B cell (primary cell): ENCODE measurements around the gene PIGA. TPM values are rescaled to one million over a fixed set of nuclear protein-coding genes. Genes with fewer than 3 reads are reported as not detected.

Experiments
- ATAC-seq: fragments of 200-7000 bp; cut with Tn5 transposase; one replicate; pipeline ENCODE4 v1.10.0; 2021; ENCODE audit warnings: low read depth, mild to moderate bottlenecking, moderate number of reproducible peaks, moderate library complexity
- CTCF ChIA-PET: fragments of 350-600 bp; sonication (Branson Sonifier 250); formaldehyde crosslinking; loops from one replicate; lab custom pipeline; 2021; ENCODE audit warnings: antibody characterized with exemption, inconsistent platforms; lab: Charles Lee
- POLR2A ChIA-PET: fragments of 350-600 bp; sonication (Branson Sonifier 250); formaldehyde crosslinking; loops from one replicate; lab custom pipeline; 2021; ENCODE audit warnings: antibody characterized with exemption; lab: Charles Lee
- DNase-seq: peaks from one replicate; pipeline ENCODE4 v3.0.0; 2013
- H2AFZ ChIP-seq: 2 replicates; pipeline ENCODE4 v1.6.1; 2012; ENCODE audit warnings: mild to moderate bottlenecking, low read depth, low read length; ENCODE audit not compliant: insufficient read depth, poor library complexity, severe bottlenecking
- H3K27ac ChIP-seq, 2 donors: 1 replicate in 1 of 2; 2 replicates in 1 of 2; pipeline ENCODE4 v1.5.1; 2012 to 2013; ENCODE audit warnings: low read length in 2 of 2, mild to moderate bottlenecking in 2 of 2, moderate library complexity in 1 of 2
- H3K27me3 ChIP-seq, 4 experiments: fragments of 200-600 bp in 1 of 4; sonication (generic) in 1 of 4; replicated peaks in 1 of 4; 1 replicate in 2 of 4; 2 replicates in 2 of 4; pipeline versions ENCODE4 v1.6.1 to v1.7.0; 2013 to 2016; ENCODE audit warnings: low read length in 3 of 4, mild to moderate bottlenecking in 2 of 4, mixed read lengths in 1 of 4, moderate library complexity in 1 of 4; ENCODE audit not compliant: insufficient read depth in 4 of 4, control insufficient read depth in 3 of 4; ENCODE audit errors: control extremely low read depth in 1 of 4
- H3K36me3 ChIP-seq, 2 experiments: replicated peaks in 1 of 2; 1 replicate in 1 of 2; 2 replicates in 1 of 2; pipeline versions ENCODE4 v1.6.1 to v1.7.1; 2013; ENCODE audit warnings: low read length in 1 of 2; ENCODE audit not compliant: insufficient read depth in 2 of 2, control insufficient read depth in 1 of 2; ENCODE audit errors: control extremely low read depth in 1 of 2, extremely low read depth in 1 of 2
- H3K4me1 ChIP-seq, 2 donors: fragments of 200-600 bp in 1 of 2; sonication (generic) in 1 of 2; 1 replicate in 1 of 2; 2 replicates in 1 of 2; pipeline versions ENCODE4 v1.5.1 to v1.6.1; 2013 to 2017; ENCODE audit warnings: low read length in 2 of 2; ENCODE audit not compliant: control insufficient read depth in 2 of 2, insufficient read depth in 2 of 2
- H3K4me2 ChIP-seq: replicated peaks from 2 replicates; pipeline ENCODE3; 2012; ENCODE audit warnings: mild to moderate bottlenecking, low read depth, low read length; ENCODE audit not compliant: poor library complexity, severe bottlenecking
- H3K4me3 ChIP-seq, 5 experiments: fragments of 200-600 bp in 1 of 5; sonication (generic) in 1 of 5; 1 replicate in 3 of 5; 2 replicates in 2 of 5; pipeline versions ENCODE4 v1.5.1 to v1.7.0; 2011 to 2016; ENCODE audit warnings: low read length in 4 of 5, mild to moderate bottlenecking in 4 of 5, low read depth in 2 of 5, control low read depth in 1 of 5, moderate library complexity in 1 of 5; ENCODE audit not compliant: insufficient read depth in 1 of 5; ENCODE audit errors: control extremely low read depth in 1 of 5, extremely low read depth in 1 of 5
- H3K79me2 ChIP-seq: fragments of 200-600 bp; sonication (generic); one replicate; pipeline ENCODE4 v1.6.0; 2016; ENCODE audit warnings: low read length; ENCODE audit not compliant: control insufficient read depth, insufficient read depth
- H3K9ac ChIP-seq: fragments of 200-600 bp; sonication (generic); 2 replicates; pipeline ENCODE4 v1.6.1; 2017; ENCODE audit warnings: mild to moderate bottlenecking, low read length, moderate library complexity
- H3K9me3 ChIP-seq, 3 donors: one replicate each; pipeline versions ENCODE4 v1.6.1 to v1.7.1; 2013; ENCODE audit warnings: low read length in 2 of 3; ENCODE audit not compliant: control insufficient read depth in 2 of 3, insufficient read depth in 1 of 3; ENCODE audit errors: control extremely low read depth in 1 of 3
- H4K20me1 ChIP-seq: 2 replicates; pipeline ENCODE4 v1.6.0; 2012; ENCODE audit warnings: mild to moderate bottlenecking, low read length; ENCODE audit not compliant: insufficient read depth, control insufficient read depth, poor library complexity, severe bottlenecking
- H3K27ac Mint-ChIP-seq: one replicate; pipeline ENCODE4 v1.8.0; 2021; ENCODE audit warnings: mixed read lengths
- H3K27me3 Mint-ChIP-seq: one replicate; pipeline ENCODE4 v1.8.0; 2021; ENCODE audit warnings: mixed read lengths
- H3K4me1 Mint-ChIP-seq: one replicate; pipeline ENCODE4 v1.8.0; 2021; ENCODE audit warnings: mixed read lengths
- H3K4me3 Mint-ChIP-seq: one replicate; pipeline ENCODE4 v1.8.0; 2021; ENCODE audit warnings: mixed read lengths
- H3K9me3 Mint-ChIP-seq: one replicate; pipeline ENCODE4 v1.8.0; 2022; ENCODE audit warnings: mixed read lengths; ENCODE audit not compliant: insufficient read depth
- EZH2 ChIP-seq: IDR thresholded peaks from 2 replicates; pipeline ENCODE4 v1.6.1; 2012; ENCODE audit warnings: borderline replicate concordance, low read depth, mild to moderate bottlenecking, moderate library complexity, low read length; ENCODE audit not compliant: insufficient read depth, poor library complexity, severe bottlenecking
- WGBS: methylation state at CpG from one replicate; pipeline ENCODE4 v1.1.5; 2013; ENCODE audit warnings: missing lambda C conversion rate; ENCODE audit not compliant: insufficient coverage; 5-methylcytosine and 5-hydroxymethylcytosine counted together
- intact Hi-C: fragments of 100-400 bp; cut with micrococcal nuclease; formaldehyde crosslinking; loops from one replicate; pipeline ENCODE4 v1.10.0; 2022
- polyA minus RNA-seq: library from RNA; depleted of rRNA, polyadenylated mRNA; stranded (reverse); fragments of >200 nt; gene quantifications from 2 replicates; pipeline ENCODE4 v1.2.3, GENCODE V29; 2012
- polyA plus RNA-seq: library from polyadenylated mRNA; depleted of rRNA; stranded (reverse); fragments of >200 nt; gene quantifications from 2 replicates; pipeline ENCODE4 v1.2.3, GENCODE V29; 2012
- total RNA-seq, 2 donors: library from RNA; stranded (reverse); fragments of 120-200 nt in 1 of 2; gene quantifications; 1 replicate in 1 of 2; 2 replicates in 1 of 2; pipeline versions ENCODE4 v1.2.3 to v1.2.4, GENCODE V29; 2013 to 2022
- TF ChIP-seq, protein P1 (sequence below): fragments of 200-600 bp; IDR thresholded peaks from one replicate; pipeline ENCODE4 v1.8.0; 2022; ENCODE audit warnings: antibody characterized with exemption, mild to moderate bottlenecking

The PIGA gene, protein sequence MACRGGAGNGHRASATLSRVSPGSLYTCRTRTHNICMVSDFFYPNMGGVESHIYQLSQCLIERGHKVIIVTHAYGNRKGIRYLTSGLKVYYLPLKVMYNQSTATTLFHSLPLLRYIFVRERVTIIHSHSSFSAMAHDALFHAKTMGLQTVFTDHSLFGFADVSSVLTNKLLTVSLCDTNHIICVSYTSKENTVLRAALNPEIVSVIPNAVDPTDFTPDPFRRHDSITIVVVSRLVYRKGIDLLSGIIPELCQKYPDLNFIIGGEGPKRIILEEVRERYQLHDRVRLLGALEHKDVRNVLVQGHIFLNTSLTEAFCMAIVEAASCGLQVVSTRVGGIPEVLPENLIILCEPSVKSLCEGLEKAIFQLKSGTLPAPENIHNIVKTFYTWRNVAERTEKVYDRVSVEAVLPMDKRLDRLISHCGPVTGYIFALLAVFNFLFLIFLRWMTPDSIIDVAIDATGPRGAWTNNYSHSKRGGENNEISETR
- total RNA-seq (25.7 and 26.0 TPM in 2 replicates), polyA plus RNA-seq (13.0 and 33.0 TPM in 2 replicates), polyA minus RNA-seq (21.3 and 25.8 TPM in 2 replicates)
- total RNA-seq (2013), result 19.0 TPM

DNA sequence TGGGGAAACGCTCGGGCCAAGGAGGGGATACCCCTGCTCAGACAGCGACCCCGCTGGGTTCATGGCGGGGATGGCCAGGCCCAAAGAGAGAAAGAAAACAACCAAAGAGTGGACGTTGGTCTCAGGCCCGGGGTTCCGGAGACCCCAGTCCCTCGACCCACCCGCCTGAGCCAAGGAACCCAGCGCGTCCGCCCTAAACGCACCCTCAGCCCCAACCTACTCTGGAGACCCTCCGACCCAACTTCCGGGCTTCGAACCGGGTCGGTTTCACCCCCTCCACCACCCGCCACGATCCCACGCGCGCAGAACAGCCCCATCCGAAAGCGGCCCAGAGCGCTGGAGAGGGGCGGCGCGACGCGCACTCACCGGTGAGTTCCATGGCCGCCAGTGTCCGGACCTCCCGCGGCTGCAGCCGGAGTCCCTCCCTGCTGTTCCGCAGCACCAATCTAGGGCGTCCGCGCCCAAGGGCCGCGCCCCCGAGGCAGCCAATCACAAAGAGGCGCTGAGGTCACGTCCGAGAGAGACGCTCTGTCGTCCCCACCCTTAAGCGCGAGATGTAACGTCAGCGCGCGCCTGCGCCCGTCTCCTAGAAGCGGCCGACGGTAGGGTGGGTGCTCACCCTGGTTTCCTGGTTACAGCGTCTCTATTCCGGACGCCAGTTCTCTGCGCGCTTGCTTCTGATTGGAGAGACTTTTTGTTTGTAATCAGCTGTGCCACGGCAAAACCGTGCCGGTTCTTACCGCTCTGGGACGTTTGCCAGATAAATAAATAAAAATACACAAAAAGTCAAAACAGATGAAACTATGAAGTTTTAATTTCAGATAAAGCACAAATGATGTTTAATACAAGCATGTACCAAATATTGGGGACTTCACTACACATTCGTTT lies at the start of gene PIGA:
Gene PIGA, minus strand, starts transcription at position 389 of the 888 bp plus-strand sequence. CDS start 3,593 bp downstream, outside the sequence.
- intact Hi-C loops, result loop anchor here (1.0 to 10.0 kb wide), 6 partner anchors 339 to 1383 kb away; partner anchors contain the start of genes AP1S2, CA5B and SYAP1
- peak within 1 kb of the TSS; percentile 65 to 93 (median 74) for H3K4me3 ChIP-seq
- peaks cover 0 to 13% of the 10 kb centered on the region in 2 experiments for H3K36me3 ChIP-seq
- peaks cover 10% of the 10 kb centered on the region for H3K79me2 ChIP-seq
- H3K9ac ChIP-seq, result peak within 1 kb of the TSS; percentile 79
- H3K4me1 Mint-ChIP-seq, result peaks cover 20% of the 10 kb centered on the region
- peak; percentile 94 for DNase-seq
- peak within 1 kb of the TSS; percentile 94 for H3K27ac Mint-ChIP-seq
- no peaks in the 10 kb centered on the region for H4K20me1 ChIP-seq
- peak within 1 kb of the TSS; percentile 92 for H3K4me3 Mint-ChIP-seq
- H3K9me3 Mint-ChIP-seq, result no peaks in the 10 kb centered on the region
- CTCF ChIA-PET, result interaction anchor here (2.1 kb wide), 1 partner anchor 12 kb away, joined by 6 read pairs; no protein-coding TSS in a partner anchor
- peak within 1 kb of the TSS; percentile 84 to 95 for H3K27ac ChIP-seq
- H3K4me2 ChIP-seq, result peak within 1 kb of the TSS; percentile 69
- no peak for TF ChIP-seq EZH2
- TF ChIP-seq, protein P1, sequence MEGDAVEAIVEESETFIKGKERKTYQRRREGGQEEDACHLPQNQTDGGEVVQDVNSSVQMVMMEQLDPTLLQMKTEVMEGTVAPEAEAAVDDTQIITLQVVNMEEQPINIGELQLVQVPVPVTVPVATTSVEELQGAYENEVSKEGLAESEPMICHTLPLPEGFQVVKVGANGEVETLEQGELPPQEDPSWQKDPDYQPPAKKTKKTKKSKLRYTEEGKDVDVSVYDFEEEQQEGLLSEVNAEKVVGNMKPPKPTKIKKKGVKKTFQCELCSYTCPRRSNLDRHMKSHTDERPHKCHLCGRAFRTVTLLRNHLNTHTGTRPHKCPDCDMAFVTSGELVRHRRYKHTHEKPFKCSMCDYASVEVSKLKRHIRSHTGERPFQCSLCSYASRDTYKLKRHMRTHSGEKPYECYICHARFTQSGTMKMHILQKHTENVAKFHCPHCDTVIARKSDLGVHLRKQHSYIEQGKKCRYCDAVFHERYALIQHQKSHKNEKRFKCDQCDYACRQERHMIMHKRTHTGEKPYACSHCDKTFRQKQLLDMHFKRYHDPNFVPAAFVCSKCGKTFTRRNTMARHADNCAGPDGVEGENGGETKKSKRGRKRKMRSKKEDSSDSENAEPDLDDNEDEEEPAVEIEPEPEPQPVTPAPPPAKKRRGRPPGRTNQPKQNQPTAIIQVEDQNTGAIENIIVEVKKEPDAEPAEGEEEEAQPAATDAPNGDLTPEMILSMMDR, result no peak
- H3K27me3 ChIP-seq, result peaks cover 0 to 15% (median 1%) of the 10 kb centered on the region in 4 experiments
- peak; percentile 91 for ATAC-seq
- H3K4me1 ChIP-seq, result peaks cover 4 to 15% of the 10 kb centered on the region in 2 donors
- H3K9me3 ChIP-seq, result no peaks in the 10 kb centered on the region
- H2AFZ ChIP-seq, result peak within 1 kb of the TSS; percentile 53
- 0% methylated on average over 61 of the region's 72 CpGs for WGBS
- POLR2A ChIA-PET, result no interaction called here
- peaks cover 8% of the 10 kb centered on the region for H3K27me3 Mint-ChIP-seq
